PC-3 (cell line): Measurements from ENCODE around the gene C14orf119. TPM values are rescaled to one million over a fixed set of nuclear protein-coding genes. Genes with fewer than 3 reads are reported as not detected.

ENCODE experiments used
- ATAC-seq: fragments of 200-7000 bp; cut with Tn5 transposase; 2 replicates; pipeline ENCODE4 v1.9.1; 2020; ENCODE audit warnings: mild to moderate bottlenecking, moderate library complexity
- BruUV-seq: library from RNA; stranded (reverse); fragments of 400-500 nt; replicated peaks from 2 replicates; lab custom pipeline; 2021; lab: Mats Ljungman, UMichigan
- CTCF ChIA-PET: fragments of 300-600 bp; sonication (Branson Sonifier 250); formaldehyde crosslinking; loops from one replicate; lab custom pipeline; 2022; ENCODE audit warnings: antibody characterized with exemption; lab: Charles Lee
- POLR2A ChIA-PET: fragments of 300-600 bp; sonication (Branson Sonifier 250); formaldehyde crosslinking; loops from one replicate; lab custom pipeline; 2022; ENCODE audit warnings: antibody characterized with exemption; ENCODE audit not compliant: unreplicated experiment; lab: Charles Lee
- DNase-seq: peaks from one replicate; pipeline ENCODE4 v3.0.0-alpha.2; 2015
- H2AFZ ChIP-seq: fragments of 300-600 bp; sonication (generic); 2 replicates; pipeline ENCODE4 v1.6.0; 2016; ENCODE audit warnings: antibody characterized with exemption, low read length
- H3F3A ChIP-seq: fragments of 300-600 bp; sonication (generic); one replicate; pipeline ENCODE4 v1.6.0; 2017; ENCODE audit warnings: antibody characterized with exemption, low read length, control low read depth, mild to moderate bottlenecking; ENCODE audit not compliant: unreplicated experiment
- H3K27ac ChIP-seq: fragments of 300-600 bp; sonication (generic); 2 replicates; pipeline ENCODE4 v1.5.1; 2016; ENCODE audit warnings: mild to moderate bottlenecking, low read length
- H3K27me3 ChIP-seq: fragments of 300-600 bp; sonication (generic); 2 replicates; pipeline ENCODE4 v1.6.1; 2016; ENCODE audit warnings: low read length, mixed read lengths
- H3K36me3 ChIP-seq: fragments of 300-600 bp; sonication (generic); 2 replicates; pipeline ENCODE4 v1.6.1; 2016; ENCODE audit warnings: low read depth, mixed run types, low read length, mixed read lengths
- H3K4me1 ChIP-seq: fragments of 300-600 bp; sonication (generic); 2 replicates; pipeline ENCODE4 v1.5.1; 2016; ENCODE audit warnings: low read length; ENCODE audit not compliant: insufficient read depth
- H3K4me2 ChIP-seq: fragments of 300-600 bp; sonication (generic); 2 replicates; pipeline ENCODE4 v1.6.0; 2016; ENCODE audit warnings: low read length
- H3K4me3 ChIP-seq: fragments of 300-600 bp; sonication (generic); 2 replicates; pipeline ENCODE4 v1.5.1; 2016; ENCODE audit warnings: mild to moderate bottlenecking, low read length, mixed read lengths
- H3K79me2 ChIP-seq: fragments of 300-600 bp; sonication (generic); 2 replicates; pipeline ENCODE4 v1.6.1; 2017; ENCODE audit warnings: low read length, mixed read lengths
- H3K9ac ChIP-seq: fragments of 300-600 bp; sonication (generic); 2 replicates; pipeline ENCODE4 v1.6.0; 2016; ENCODE audit warnings: mild to moderate bottlenecking, low read length
- H3K9me2 ChIP-seq: fragments of 300-600 bp; sonication (generic); replicated peaks from 2 replicates; pipeline ENCODE4 v1.6.1; 2016; ENCODE audit warnings: mixed run types, low read length, mixed read lengths
- H3K9me3 ChIP-seq: fragments of 300-600 bp; sonication (generic); 2 replicates; pipeline ENCODE4 v1.6.1; 2016; ENCODE audit warnings: low read length, mixed read lengths
- H4K20me1 ChIP-seq: fragments of 300-600 bp; sonication (generic); 2 replicates; pipeline ENCODE4 v1.6.1; 2016; ENCODE audit warnings: low read length, mixed read lengths
- EZH2 ChIP-seq: fragments of 300-600 bp; sonication (generic); IDR thresholded peaks from one replicate; pipeline ENCODE4 v1.6.1; 2017; ENCODE audit warnings: antibody characterized with exemption, mild to moderate bottlenecking, low read length; ENCODE audit not compliant: unreplicated experiment
- EZH2phosphoT487 ChIP-seq: fragments of 300-600 bp; sonication (generic); IDR thresholded peaks from 2 replicates; pipeline ENCODE4 v1.6.1; 2018; ENCODE audit warnings: mild to moderate bottlenecking, antibody characterized with exemption, low read length, borderline replicate concordance
- intact Hi-C: fragments of 100-400 bp; cut with micrococcal nuclease; formaldehyde crosslinking; loops from 2 replicates; pipeline ENCODE4 v1.9.0; 2023
- total RNA-seq: library from RNA; depleted of rRNA; stranded (reverse); fragments of >200 nt; gene quantifications from 2 replicates; pipeline ENCODE4 v1.2.3, GENCODE V29; 2014
- TF ChIP-seq, protein P1 (sequence below): fragments of 300-600 bp; sonication (generic); conservative IDR thresholded peaks from 2 replicates; pipeline ENCODE4 v1.5.1; 2017; ENCODE audit warnings: antibody characterized with exemption, low read depth, mild to moderate bottlenecking, low read length

The C14orf119 gene
- total RNA-seq, 1 experiment from 2014 or later = 49.6 TPM

DNA sequence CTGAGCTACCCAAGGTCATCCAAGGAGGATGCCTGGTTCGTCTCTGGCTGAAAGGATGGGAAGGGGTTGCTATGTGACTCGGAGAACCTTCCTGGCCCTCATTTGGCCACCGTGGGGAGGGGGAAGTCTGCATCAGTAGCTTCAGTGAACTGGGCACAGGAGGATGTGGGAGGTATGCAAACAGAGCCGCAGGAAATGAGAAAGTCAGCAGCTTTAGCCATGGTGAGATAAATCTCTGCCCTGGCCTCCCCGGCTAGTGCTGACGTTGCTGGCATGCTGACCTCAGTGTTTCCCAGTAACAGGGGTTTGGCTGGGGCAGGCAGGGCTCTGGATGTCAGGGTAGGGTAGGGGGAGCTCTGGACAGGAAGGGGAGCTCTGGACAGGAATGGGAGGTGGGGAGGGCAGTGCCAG, 26.1 kb downstream of the C14orf119 start:
- H3K79me2 ChIP-seq = no peaks in the 10 kb centered on the region
- no peaks in the 10 kb centered on the region for H3F3A ChIP-seq
- H3K9me2 ChIP-seq = no peaks in the 10 kb centered on the region
- H3K4me2 ChIP-seq = peak overlapping the region; percentile 65
- no peaks in the 10 kb centered on the region for H3K36me3 ChIP-seq
- no peaks in the 10 kb centered on the region for H4K20me1 ChIP-seq
- no TSS peak for BruUV-seq
- POLR2A ChIA-PET = no interaction called here
- H3K4me3 ChIP-seq = peak overlapping the region; percentile 25; the same call in 1 of the 2 replicates
- peak; percentile 49 for DNase-seq
- no peak overlapping the region; the same call in 1 of the 2 replicates for H3K27ac ChIP-seq
- peak; percentile 74 for ATAC-seq
- H3K9me3 ChIP-seq = no peaks in the 10 kb centered on the region
- intact Hi-C loops = loop anchor here (1.0 to 5.0 kb wide), 2 partner anchors 66 to 166 kb away; partner anchors contain the start of gene HOMEZ
- no peak overlapping the region for H3K9ac ChIP-seq
- peak overlapping the region; percentile 79 for H2AFZ ChIP-seq
- no peaks in the 10 kb centered on the region for H3K27me3 ChIP-seq
- H3K4me1 ChIP-seq = peaks cover 12% of the 10 kb centered on the region
- TF ChIP-seq EZH2phosphoT487 (no peak), EZH2 (no peak)
- TF ChIP-seq, protein P1, sequence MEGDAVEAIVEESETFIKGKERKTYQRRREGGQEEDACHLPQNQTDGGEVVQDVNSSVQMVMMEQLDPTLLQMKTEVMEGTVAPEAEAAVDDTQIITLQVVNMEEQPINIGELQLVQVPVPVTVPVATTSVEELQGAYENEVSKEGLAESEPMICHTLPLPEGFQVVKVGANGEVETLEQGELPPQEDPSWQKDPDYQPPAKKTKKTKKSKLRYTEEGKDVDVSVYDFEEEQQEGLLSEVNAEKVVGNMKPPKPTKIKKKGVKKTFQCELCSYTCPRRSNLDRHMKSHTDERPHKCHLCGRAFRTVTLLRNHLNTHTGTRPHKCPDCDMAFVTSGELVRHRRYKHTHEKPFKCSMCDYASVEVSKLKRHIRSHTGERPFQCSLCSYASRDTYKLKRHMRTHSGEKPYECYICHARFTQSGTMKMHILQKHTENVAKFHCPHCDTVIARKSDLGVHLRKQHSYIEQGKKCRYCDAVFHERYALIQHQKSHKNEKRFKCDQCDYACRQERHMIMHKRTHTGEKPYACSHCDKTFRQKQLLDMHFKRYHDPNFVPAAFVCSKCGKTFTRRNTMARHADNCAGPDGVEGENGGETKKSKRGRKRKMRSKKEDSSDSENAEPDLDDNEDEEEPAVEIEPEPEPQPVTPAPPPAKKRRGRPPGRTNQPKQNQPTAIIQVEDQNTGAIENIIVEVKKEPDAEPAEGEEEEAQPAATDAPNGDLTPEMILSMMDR = no peak
- CTCF ChIA-PET = interaction anchor here (0.5 to 3.2 kb wide), 9 partner anchors 9 to 200 kb away, joined by 3 to 84 read pairs (median 9); partner anchors contain the start of genes PABPN1 and SLC7A8

DNA sequence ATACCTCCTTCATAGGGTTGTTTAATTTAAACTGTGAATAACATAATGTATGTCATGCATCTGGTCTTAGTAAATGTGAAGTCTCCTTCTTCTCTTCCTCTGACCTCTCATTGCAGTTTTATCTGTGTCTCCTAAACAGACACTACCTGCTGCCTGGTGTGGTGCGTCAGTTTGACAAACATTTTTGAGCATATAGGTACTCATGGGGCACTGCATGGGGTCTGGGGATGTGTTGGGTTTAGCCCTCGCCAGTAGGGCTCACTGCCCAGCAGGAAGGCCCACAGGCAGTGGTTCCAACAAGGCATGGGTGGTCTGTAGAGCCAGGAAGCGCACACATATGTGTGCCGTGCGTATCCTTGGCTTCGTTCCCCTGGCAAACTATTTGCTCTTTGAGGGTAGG, 26.8 kb downstream of the C14orf119 start:
- H4K20me1 ChIP-seq = no peaks in the 10 kb centered on the region
- no peak for DNase-seq
- TF ChIP-seq, protein P1 = no peak
- no peak overlapping the region for H2AFZ ChIP-seq
- no peaks in the 10 kb centered on the region for H3K9me3 ChIP-seq
- no peak for ATAC-seq
- H3K36me3 ChIP-seq = no peaks in the 10 kb centered on the region
- no peak overlapping the region for H3K4me3 ChIP-seq
- H3K79me2 ChIP-seq = no peaks in the 10 kb centered on the region
- POLR2A ChIA-PET = no interaction called here
- H3K4me2 ChIP-seq = no peak overlapping the region; the same call in 1 of the 2 replicates
- no peak overlapping the region for H3K9ac ChIP-seq
- no peaks in the 10 kb centered on the region for H3K9me2 ChIP-seq
- CTCF ChIA-PET = interaction anchor here (0.6 to 3.2 kb wide), 5 partner anchors 14 to 199 kb away, joined by 3 to 84 read pairs (median 13); partner anchors contain the start of genes PABPN1 and SLC7A8
- H3K27ac ChIP-seq = no peak overlapping the region
- no TSS peak for BruUV-seq
- intact Hi-C loops = loop anchor here (5.0 kb wide), 1 partner anchor 165 kb away; the partner anchor contains the start of gene HOMEZ
- no peaks in the 10 kb centered on the region for H3K27me3 ChIP-seq
- H3F3A ChIP-seq = no peaks in the 10 kb centered on the region
- peaks cover 12% of the 10 kb centered on the region for H3K4me1 ChIP-seq

DNA sequence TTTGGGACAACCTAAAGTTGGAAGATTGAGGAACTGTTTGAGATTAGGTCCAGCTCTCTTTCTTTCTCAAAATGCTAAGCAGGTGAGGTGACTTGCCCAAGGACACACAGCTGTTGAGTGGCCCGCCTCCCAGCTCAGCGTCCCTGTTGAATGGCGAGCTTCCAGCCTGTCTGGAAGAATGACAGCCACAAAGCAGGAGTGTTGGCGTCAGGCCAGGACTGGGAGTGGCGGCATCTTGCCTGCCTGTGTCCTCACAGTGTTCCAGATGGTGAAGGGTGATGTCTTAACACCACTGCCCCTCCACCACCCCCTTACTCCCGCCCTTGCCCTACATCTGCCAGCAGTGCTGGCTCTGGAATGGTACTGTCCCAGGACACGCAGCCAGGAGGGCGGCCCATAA, 28.1 kb downstream of the C14orf119 start:
- Histone ChIP-seq H3F3A (no peaks in the 10 kb centered on the region), H3K27ac (no peak overlapping the region), H4K20me1 (no peaks in the 10 kb centered on the region), H3K9me3 (no peaks in the 10 kb centered on the region), H3K4me2 (no peak overlapping the region), H3K36me3 (no peaks in the 10 kb centered on the region), H3K4me3 (no peak overlapping the region), H3K9ac (no peak overlapping the region), H2AFZ (no peak overlapping the region), H3K79me2 (no peaks in the 10 kb centered on the region), H3K4me1 (peaks cover 12% of the 10 kb centered on the region), H3K9me2 (no peaks in the 10 kb centered on the region), H3K27me3 (no peaks in the 10 kb centered on the region)
- TF ChIP-seq EZH2 (no peak), EZH2phosphoT487 (no peak)
- TF ChIP-seq, protein P1 = no peak
- DNase-seq (peak; percentile 24), ATAC-seq (no peak)
- intact Hi-C loops = loop anchor here (5.0 kb wide), 1 partner anchor 164 kb away; the partner anchor contains the start of gene HOMEZ
- ChIA-PET CTCF (interaction anchor here (3.2 kb wide), 1 partner anchor 61 kb away, joined by 84 read pairs; the partner anchor contains the start of gene SLC7A8), POLR2A (no interaction called here)
- BruUV-seq = no TSS peak
